Mesendoderm (in vitro differentiated cells): ENCODE data around the gene OR2V1.
"Not testable (repeated sequence)": the region's sequence is repeated elsewhere in the genome, so short reads cannot be mapped to it uniquely, and the experiment has no call there.

Experiments
- DNase-seq: peaks from one replicate; pipeline ENCODE4 v3.0.0; 2013
- H2AK5ac ChIP-seq: 2 replicates; pipeline ENCODE4 v1.6.1; 2013; ENCODE audit warnings: low read length, inconsistent platforms
- H2BK120ac ChIP-seq: 2 replicates; pipeline ENCODE4 v1.6.1; 2013; ENCODE audit warnings: low read depth, mild to moderate bottlenecking, low read length, moderate library complexity, mixed read lengths
- H2BK15ac ChIP-seq: replicated peaks from 2 replicates; pipeline ENCODE4 v1.6.1; 2013; ENCODE audit warnings: low read depth, mild to moderate bottlenecking, moderate library complexity
- H2BK5ac ChIP-seq: 2 replicates; pipeline ENCODE4 v1.6.1; 2013; ENCODE audit warnings: low read length, inconsistent platforms
- H3K18ac ChIP-seq: 2 replicates; pipeline ENCODE4 v1.6.1; 2013; ENCODE audit warnings: mild to moderate bottlenecking, low read length, mixed read lengths
- H3K23ac ChIP-seq: one replicate; pipeline ENCODE4 v1.6.1; 2013; ENCODE audit warnings: low read length
- H3K27ac ChIP-seq: 2 replicates; pipeline ENCODE4 v1.5.1; 2013; ENCODE audit warnings: low read depth, mild to moderate bottlenecking, inconsistent platforms, low read length, moderate library complexity
- H3K27me3 ChIP-seq: 2 replicates; pipeline ENCODE4 v1.6.1; 2013; ENCODE audit warnings: low read length, control low read depth, mild to moderate bottlenecking, inconsistent platforms; ENCODE audit not compliant: insufficient read depth, poor library complexity
- H3K36me3 ChIP-seq: 2 replicates; pipeline ENCODE4 v1.6.1; 2013; ENCODE audit warnings: low read length, inconsistent platforms; ENCODE audit not compliant: control insufficient read depth, insufficient read depth
- H3K4ac ChIP-seq: one replicate; pipeline ENCODE4 v1.6.1; 2013; ENCODE audit warnings: low read depth, mild to moderate bottlenecking, low read length, moderate library complexity
- H3K4me1 ChIP-seq: 2 replicates; pipeline ENCODE4 v1.6.1; 2013; ENCODE audit warnings: low read depth, low read length, inconsistent platforms; ENCODE audit not compliant: control insufficient read depth
- H3K4me2 ChIP-seq: 2 replicates; pipeline ENCODE4 v1.6.1; 2013; ENCODE audit warnings: low read length
- H3K4me3 ChIP-seq: 2 replicates; pipeline ENCODE4 v1.5.1; 2013; ENCODE audit warnings: mild to moderate bottlenecking, low read length
- H3K56ac ChIP-seq: one replicate; pipeline ENCODE4 v1.6.1; 2013; ENCODE audit warnings: low read length
- H3K79me1 ChIP-seq: 2 replicates; pipeline ENCODE4 v1.6.1; 2013; ENCODE audit warnings: low read length, inconsistent platforms
- H3K79me2 ChIP-seq: 2 replicates; pipeline ENCODE4 v1.6.1; 2013; ENCODE audit warnings: mild to moderate bottlenecking, low read length; ENCODE audit not compliant: control insufficient read depth, insufficient read depth
- H3K9ac ChIP-seq: 2 replicates; pipeline ENCODE4 v1.6.1; 2013; ENCODE audit warnings: low read length, inconsistent platforms
- H4K5ac ChIP-seq: one replicate; pipeline ENCODE4 v1.6.1; 2013; ENCODE audit warnings: low read length
- H4K8ac ChIP-seq: one replicate; pipeline ENCODE4 v1.6.1; 2013; ENCODE audit warnings: low read depth, mild to moderate bottlenecking, control low read depth, low read length, moderate library complexity
- WGBS: extraction: QIAGEN DNeasy Blood & Tissue Kit; methylation state at CpG from one replicate; pipeline ENCODE4 v1.1.7; 2013; ENCODE audit warnings: low lambda C conversion rate, missing lambda C conversion rate; ENCODE audit not compliant: insufficient coverage; ENCODE audit errors: extremely low coverage; 5-methylcytosine and 5-hydroxymethylcytosine counted together

Gene OR2V1

DNA sequence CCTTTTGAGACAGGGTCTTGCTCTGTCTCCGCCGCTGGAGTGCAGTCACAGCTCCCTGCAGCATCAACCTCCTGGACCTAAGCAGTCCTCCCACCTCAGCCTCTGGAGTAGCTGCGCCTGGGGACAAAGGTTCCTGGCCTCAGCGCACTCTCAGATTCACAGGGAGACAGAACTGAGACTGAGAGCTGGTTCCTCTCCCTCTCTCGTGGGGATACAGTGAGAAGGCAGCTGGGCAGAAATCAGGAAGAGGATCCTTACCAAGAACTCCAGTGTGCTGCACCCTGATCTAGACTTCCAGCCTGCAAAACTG lies 26.8 kb downstream of the OR2V1 start:
- not testable (repeated sequence) for H3K27ac ChIP-seq, H3K4me3 ChIP-seq, H3K79me2 ChIP-seq, H2BK120ac ChIP-seq, H4K5ac ChIP-seq, H2BK15ac ChIP-seq, H3K18ac ChIP-seq, H3K27me3 ChIP-seq, H3K23ac ChIP-seq, H4K8ac ChIP-seq, H3K4me1 ChIP-seq, H2AK5ac ChIP-seq, H3K56ac ChIP-seq, H3K79me1 ChIP-seq, H3K9ac ChIP-seq, H2BK5ac ChIP-seq, H3K36me3 ChIP-seq, H3K4ac ChIP-seq
- peak; percentile 56 for DNase-seq
- peak overlapping the region; percentile 25 for H3K4me2 ChIP-seq
- WGBS = no CpG with 5 or more reads among the region's 5 CpGs

DNA sequence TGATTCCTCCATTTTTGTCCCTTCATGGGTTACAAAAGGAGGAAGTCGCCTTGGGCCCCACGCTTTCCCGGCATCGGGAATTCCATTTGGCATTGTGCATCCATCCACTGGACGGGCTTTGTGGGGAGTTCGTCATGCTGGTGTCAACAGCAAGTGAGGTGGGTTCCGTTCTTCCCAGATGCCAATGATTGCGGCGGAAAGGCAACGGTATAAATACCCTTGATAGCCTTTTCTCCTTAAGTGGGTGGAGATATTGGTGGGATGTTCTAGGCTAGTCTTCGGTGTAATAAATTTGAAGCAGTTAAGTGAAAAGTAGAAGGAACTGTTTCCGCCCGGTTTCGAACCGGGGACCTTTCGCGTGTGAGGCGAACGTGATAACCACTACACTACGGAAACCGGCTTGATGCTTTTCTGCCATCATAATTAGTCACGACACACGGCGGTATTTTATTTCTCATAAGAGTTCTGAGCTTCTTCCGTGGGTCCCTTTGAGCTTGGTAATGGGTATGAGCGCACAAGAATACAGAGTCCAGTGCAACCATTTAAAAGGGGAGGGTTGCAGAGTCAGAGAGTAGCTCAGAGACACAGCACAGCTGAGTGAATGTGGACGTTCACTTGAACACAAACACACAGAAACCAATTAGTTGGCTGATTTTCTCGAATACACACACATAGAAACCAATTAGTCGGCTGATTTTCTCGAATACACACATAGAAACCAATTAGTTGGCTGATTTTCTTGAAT lies 28.9 kb downstream of the OR2V1 start:
- not testable (repeated sequence) for H3K4ac ChIP-seq, H2BK5ac ChIP-seq, H3K27ac ChIP-seq, H2BK120ac ChIP-seq, H3K79me1 ChIP-seq, H2AK5ac ChIP-seq, H3K79me2 ChIP-seq, DNase-seq, H3K4me3 ChIP-seq, H3K4me1 ChIP-seq, H3K23ac ChIP-seq, H2BK15ac ChIP-seq, H3K4me2 ChIP-seq, H3K56ac ChIP-seq, H4K8ac ChIP-seq, H3K9ac ChIP-seq, H4K5ac ChIP-seq, H3K36me3 ChIP-seq, H3K18ac ChIP-seq
- WGBS = no CpG with 5 or more reads among the region's 30 CpGs
- peaks cover 12% of the 10 kb centered on the region for H3K27me3 ChIP-seq

DNA sequence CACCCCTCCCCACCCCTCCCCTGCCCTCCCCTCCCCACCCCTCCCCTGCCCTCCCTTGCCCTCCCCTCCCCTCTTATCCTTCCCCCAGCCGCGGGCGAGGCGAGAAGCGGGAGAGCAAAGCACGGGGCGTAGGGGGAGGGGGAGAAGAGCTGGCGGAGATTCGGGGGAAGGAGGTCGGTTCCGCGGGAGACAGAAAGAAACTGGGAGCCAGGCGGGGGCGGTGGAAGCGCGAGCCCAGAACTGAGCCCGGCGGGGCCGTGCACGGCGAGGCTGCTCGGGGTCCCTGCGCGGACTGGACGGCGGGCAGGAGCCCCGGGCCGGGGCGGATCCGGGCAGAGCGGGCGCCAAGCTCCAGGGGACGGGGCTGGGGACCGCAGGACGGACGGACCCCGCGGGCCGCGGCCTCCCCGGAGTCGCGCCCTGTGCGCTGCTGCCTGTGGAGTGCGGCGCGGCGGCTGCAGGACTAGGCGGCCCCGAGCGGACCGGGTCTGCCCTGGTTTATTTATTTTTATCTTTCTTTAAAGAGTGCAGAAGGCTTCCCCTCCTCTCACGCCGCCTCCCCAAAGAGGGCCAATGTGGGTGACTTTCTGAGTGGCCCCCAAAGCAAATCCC lies 29.8 kb downstream of the OR2V1 start:
- H4K5ac ChIP-seq, H3K4me2 ChIP-seq, DNase-seq, H3K27ac ChIP-seq, H2AK5ac ChIP-seq, H2BK5ac ChIP-seq, H3K23ac ChIP-seq, H3K79me1 ChIP-seq, H3K36me3 ChIP-seq, H3K18ac ChIP-seq, H3K79me2 ChIP-seq, H3K4me1 ChIP-seq, H3K4ac ChIP-seq, H4K8ac ChIP-seq, H2BK120ac ChIP-seq, H2BK15ac ChIP-seq, H3K56ac ChIP-seq, H3K9ac ChIP-seq, H3K4me3 ChIP-seq: not testable (repeated sequence)
- H3K27me3 ChIP-seq = peaks cover 12% of the 10 kb centered on the region
- no CpG with 5 or more reads among the region's 54 CpGs for WGBS

DNA sequence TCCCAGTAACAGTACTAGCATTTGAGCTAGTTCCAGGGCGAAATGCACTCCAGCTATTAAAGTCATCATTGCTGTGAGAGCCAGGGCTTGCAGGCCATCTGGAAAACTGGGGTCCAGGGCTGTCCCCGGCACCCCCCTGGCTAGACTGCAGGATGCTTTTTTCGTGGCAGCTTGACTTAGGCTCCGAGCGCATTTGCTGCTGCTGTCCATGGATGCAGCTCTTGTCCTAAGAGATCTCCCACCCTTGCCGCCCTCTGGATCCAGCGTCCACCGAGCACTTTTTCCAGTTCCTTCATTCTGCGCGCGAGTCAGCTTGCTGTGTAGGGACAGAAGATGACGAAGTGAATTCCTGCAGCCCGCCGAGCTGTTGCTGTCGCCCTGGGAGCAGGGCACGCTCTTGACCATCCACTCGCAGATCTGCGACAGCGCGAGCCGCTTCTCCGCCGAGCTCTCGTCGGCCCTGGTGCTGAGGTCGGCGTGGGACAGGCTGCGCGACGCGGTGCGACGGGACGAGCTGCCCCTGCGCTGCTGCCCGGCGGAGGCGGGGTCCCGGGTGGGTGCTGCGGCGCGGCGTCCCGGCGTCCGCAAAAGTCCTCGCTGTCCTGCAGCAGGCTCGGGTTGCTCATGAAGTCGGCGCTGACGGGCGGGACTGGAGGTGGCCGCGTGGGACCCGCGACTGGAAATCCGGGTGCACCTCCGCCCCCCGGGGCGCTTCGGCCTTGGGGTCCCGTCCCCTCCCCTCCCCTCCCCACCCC lies 30.7 kb downstream of the OR2V1 start:
- Histone ChIP-seq H3K4ac (no peak overlapping the region), H3K27me3 (peaks cover 12% of the 10 kb centered on the region), H3K9ac (no peak overlapping the region), H3K79me2 (no peaks in the 10 kb centered on the region), H3K23ac (no peak overlapping the region), H2BK15ac (no peak overlapping the region), H2BK5ac (no peak overlapping the region), H4K5ac (no peak overlapping the region), H3K56ac (peak overlapping the region; percentile 25), H3K4me1 (no peaks in the 10 kb centered on the region), H2BK120ac (no peak overlapping the region), H3K4me3 (no peak overlapping the region), H3K18ac (no peak overlapping the region), H3K36me3 (no peaks in the 10 kb centered on the region), H3K79me1 (no peaks in the 10 kb centered on the region), H3K27ac (no peak overlapping the region), H2AK5ac (no peak overlapping the region), H4K8ac (no peak overlapping the region), H3K4me2 (peak overlapping the region; percentile 18)
- DNase-seq = peak; percentile 46
- WGBS = no CpG with 5 or more reads among the region's 62 CpGs

DNA sequence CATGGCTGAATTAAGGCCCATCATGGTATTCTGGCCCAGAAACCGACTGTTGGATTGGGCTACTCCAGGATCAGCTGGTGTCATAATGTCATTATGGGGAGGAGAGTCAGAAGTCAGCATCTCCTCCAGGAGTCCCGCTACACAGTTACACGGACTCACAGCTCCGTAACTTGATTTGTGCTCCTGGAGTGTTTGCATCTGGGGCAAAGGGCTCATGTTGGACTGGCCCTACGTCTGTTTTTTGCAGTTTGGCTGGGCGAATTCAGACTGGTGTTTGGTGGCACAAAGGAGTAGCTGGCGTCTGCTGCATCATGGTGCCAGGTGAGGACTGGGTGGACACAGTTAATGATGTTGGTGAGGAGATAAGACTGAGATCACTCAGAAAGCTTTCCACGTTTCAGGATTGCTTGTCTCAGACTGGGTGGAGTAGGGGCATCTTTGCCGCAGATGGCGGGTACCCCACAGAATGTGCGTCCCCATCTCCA lies 31.3 kb downstream of the OR2V1 start:
- H3K79me1 ChIP-seq = no peaks in the 10 kb centered on the region
- no peak overlapping the region for H3K23ac ChIP-seq
- H3K27me3 ChIP-seq = peaks cover 12% of the 10 kb centered on the region
- no peak overlapping the region for H2BK15ac ChIP-seq
- H2BK5ac ChIP-seq = no peak overlapping the region
- H3K79me2 ChIP-seq = no peaks in the 10 kb centered on the region
- no peak overlapping the region for H3K9ac ChIP-seq
- no peak overlapping the region for H3K4ac ChIP-seq
- H3K27ac ChIP-seq = no peak overlapping the region
- peak; percentile 16 for DNase-seq
- no peak overlapping the region for H4K8ac ChIP-seq
- H3K18ac ChIP-seq = no peak overlapping the region
- no peak overlapping the region for H3K56ac ChIP-seq
- H2BK120ac ChIP-seq = no peak overlapping the region
- no peak overlapping the region for H2AK5ac ChIP-seq
- no peaks in the 10 kb centered on the region for H3K4me1 ChIP-seq
- no peak overlapping the region for H3K4me3 ChIP-seq
- no peaks in the 10 kb centered on the region for H3K36me3 ChIP-seq
- no peak overlapping the region for H4K5ac ChIP-seq
- no peak overlapping the region for H3K4me2 ChIP-seq
- no CpG with 5 or more reads among the region's 11 CpGs for WGBS
